Colonic mucosa (tissue), 4 donors: Measurements from ENCODE around the gene TIMP3. TPM values are rescaled to one million over a fixed set of nuclear protein-coding genes. Genes with fewer than 3 reads are reported as not detected.

Source experiments
- DNase-seq: peaks from one replicate; pipeline ENCODE4 v3.0.0-alpha.2; 2020
- H3K27ac ChIP-seq: fragments of 200-600 bp; one replicate; pipeline ENCODE4 v1.8.0; 2021
- H3K27me3 ChIP-seq: fragments of 200-600 bp; one replicate; pipeline ENCODE4 v1.8.0; 2021
- H3K36me3 ChIP-seq: fragments of 200-600 bp; one replicate; pipeline ENCODE4 v1.8.0; 2021
- H3K4me1 ChIP-seq: fragments of 200-600 bp; one replicate; pipeline ENCODE4 v1.8.0; 2021; ENCODE audit warnings: mild to moderate bottlenecking
- H3K4me3 ChIP-seq: fragments of 200-600 bp; one replicate; pipeline ENCODE4 v1.8.0; 2021
- H3K9ac ChIP-seq, 2 donors: one replicate each; pipeline ENCODE4 v1.7.0; 2013; ENCODE audit warnings: control low read depth in 2 of 2, low read depth in 2 of 2, low read length in 2 of 2
- H3K9me3 ChIP-seq: fragments of 200-600 bp; one replicate; pipeline ENCODE4 v1.8.0; 2021
- CTCF ChIP-seq: fragments of 200-600 bp; IDR thresholded peaks from one replicate; pipeline ENCODE4 v1.8.0; 2022; ENCODE audit warnings: antibody characterized with exemption, mild to moderate bottlenecking
- intact Hi-C: fragments of 100-400 bp; cut with DNase I; formaldehyde crosslinking; loops from one replicate; pipeline ENCODE4 v1.14.1; 2022
- total RNA-seq, 2 donors: library from RNA; stranded (reverse); fragmentation: NEBNext Ultra II Directional in 1 of 2; extraction: Animal tissue kit (Norgen Biotek cat#: 25700) in 1 of 2; gene quantifications; one replicate each; pipeline ENCODE4 v1.2.1, GENCODE V29; 2021
- donor health status: healthy.
- donor health status: DM: no; HTN: no; CAD: no.
- donor health status: DM: no; HTN: no; CAD: no.

The TIMP3 gene
- total RNA-seq, 2 donors from 2014 or later = 13.3 to 33.6 TPM

DNA sequence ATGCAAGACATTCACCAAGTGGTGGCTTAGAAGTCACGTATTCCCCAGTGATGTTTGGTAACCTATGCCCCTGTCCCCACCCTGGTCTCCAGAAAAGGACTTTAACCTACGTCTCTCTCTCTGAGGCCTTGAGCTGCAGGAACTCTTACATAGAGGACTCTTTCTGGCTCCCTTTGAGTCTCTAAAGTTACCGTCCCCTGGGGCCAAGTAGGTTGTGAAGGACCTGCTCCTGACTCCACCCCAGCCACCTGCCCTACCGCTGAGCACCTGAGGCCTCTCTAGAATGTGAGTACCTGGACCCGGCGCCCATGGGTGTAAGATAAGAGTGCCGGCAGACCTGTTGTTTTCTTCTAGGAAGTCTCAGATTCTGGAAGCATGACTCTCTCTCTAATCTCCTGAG is 95.4 kb downstream of the TIMP3 start:
- no peaks in the 10 kb centered on the region for H3K9me3 ChIP-seq
- no peak for DNase-seq
- H3K4me3 ChIP-seq = no peak overlapping the region
- TF ChIP-seq CTCF = no peak
- intact Hi-C loops = no loop called here
- H3K4me1 ChIP-seq = no peaks in the 10 kb centered on the region
- no peaks in the 10 kb centered on the region for H3K27me3 ChIP-seq
- no peaks in the 10 kb centered on the region for H3K36me3 ChIP-seq
- no peak overlapping the region for H3K27ac ChIP-seq
- no peak overlapping the region for H3K9ac ChIP-seq

GRCh38 chr22:32897400-32897799 is 95.9 kb downstream of the TIMP3 start:
- Histone ChIP-seq H3K27ac (no peak overlapping the region), H3K4me3 (no peak overlapping the region), H3K9me3 (no peaks in the 10 kb centered on the region), H3K36me3 (no peaks in the 10 kb centered on the region), H3K9ac (no peak overlapping the region), H3K27me3 (no peaks in the 10 kb centered on the region), H3K4me1 (no peaks in the 10 kb centered on the region)
- TF ChIP-seq CTCF = no peak
- DNase-seq = no peak
- intact Hi-C loops = no loop called here

GRCh38 chr22:32900886-32901635 is 99.6 kb downstream of the TIMP3 start:
- TF ChIP-seq CTCF = no peak
- Histone ChIP-seq H3K36me3 (no peaks in the 10 kb centered on the region), H3K27ac (no peak overlapping the region), H3K4me1 (no peaks in the 10 kb centered on the region), H3K27me3 (no peaks in the 10 kb centered on the region), H3K9me3 (no peaks in the 10 kb centered on the region), H3K4me3 (no peak overlapping the region), H3K9ac (no peak overlapping the region)
- DNase-seq = no peak
- intact Hi-C loops = no loop called here

DNA sequence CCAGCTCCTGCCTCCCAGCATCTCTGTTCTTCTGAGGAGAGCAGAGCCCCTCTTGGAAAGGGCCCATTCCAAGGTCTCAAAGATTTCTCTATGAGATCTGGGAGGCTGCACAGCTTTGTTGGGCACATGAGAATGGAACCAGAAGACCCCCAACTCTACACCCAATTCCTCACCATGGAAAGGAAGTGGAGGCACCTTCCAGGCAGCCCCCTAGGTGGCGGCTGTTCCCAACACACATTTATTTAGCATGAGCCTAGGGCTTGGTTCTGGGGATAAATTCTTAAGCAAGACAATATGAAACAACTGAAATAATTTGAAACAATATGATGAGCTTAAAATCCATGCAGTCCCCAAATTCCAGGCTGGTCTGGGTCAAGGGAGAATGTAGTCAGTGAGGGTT is 100.4 kb downstream of the TIMP3 start:
- Histone ChIP-seq H3K9ac (no peak overlapping the region), H3K27me3 (no peaks in the 10 kb centered on the region), H3K36me3 (no peaks in the 10 kb centered on the region), H3K9me3 (no peaks in the 10 kb centered on the region), H3K4me1 (no peaks in the 10 kb centered on the region), H3K4me3 (no peak overlapping the region), H3K27ac (no peak overlapping the region)
- TF ChIP-seq CTCF = no peak
- no peak for DNase-seq
- intact Hi-C loops = no loop called here

GRCh38 chr22:32903507-32903906 is 102.0 kb downstream of the TIMP3 start:
- H3K4me1 ChIP-seq = no peaks in the 10 kb centered on the region
- no peak overlapping the region for H3K9ac ChIP-seq
- H3K9me3 ChIP-seq = no peaks in the 10 kb centered on the region
- no peaks in the 10 kb centered on the region for H3K27me3 ChIP-seq
- TF ChIP-seq CTCF = no peak
- no peak overlapping the region for H3K4me3 ChIP-seq
- intact Hi-C loops = no loop called here
- H3K27ac ChIP-seq = no peak overlapping the region
- no peaks in the 10 kb centered on the region for H3K36me3 ChIP-seq
- no peak for DNase-seq
